SW 1271 (cell line): ENCODE results near the gene CCNJL.
A peak's percentile ranks its signal among the peaks of the same experiment; 100 is the strongest.

Experiments used
- DNase-seq, 2 experiments: peaks; one replicate each; lab custom pipeline; 2025; lab: John Stamatoyannopoulos, UW

Gene CCNJL

DNA sequence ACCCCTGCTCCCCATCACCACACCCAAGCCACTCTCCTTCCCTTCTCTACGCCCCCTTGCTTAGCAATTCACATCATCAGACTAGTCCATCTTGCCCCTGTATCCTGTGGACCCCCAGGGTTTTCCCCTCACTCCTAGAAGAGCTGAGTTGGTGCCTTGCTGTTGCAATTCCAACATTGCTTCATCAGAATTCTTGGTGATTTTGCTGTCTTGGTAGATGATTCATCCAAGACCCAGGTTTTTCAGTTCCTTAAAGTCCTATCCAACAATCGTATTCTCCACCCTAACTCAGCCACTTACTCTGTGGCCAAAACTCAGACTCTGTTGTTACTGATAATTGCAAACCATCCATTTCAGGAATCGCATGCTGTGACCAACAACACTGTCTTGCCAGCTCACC lies 21.4 kb upstream of the CCNJL start:
- no peak for DNase-seq

- DNase-seq = no peak
These were observed 17.8 kb upstream of the CCNJL start for GRCh38 chr5:160330212-160330611.

- DNase-seq = no peak
These were observed 15.5 kb upstream of the CCNJL start for GRCh38 chr5:160327818-160328217.

DNA sequence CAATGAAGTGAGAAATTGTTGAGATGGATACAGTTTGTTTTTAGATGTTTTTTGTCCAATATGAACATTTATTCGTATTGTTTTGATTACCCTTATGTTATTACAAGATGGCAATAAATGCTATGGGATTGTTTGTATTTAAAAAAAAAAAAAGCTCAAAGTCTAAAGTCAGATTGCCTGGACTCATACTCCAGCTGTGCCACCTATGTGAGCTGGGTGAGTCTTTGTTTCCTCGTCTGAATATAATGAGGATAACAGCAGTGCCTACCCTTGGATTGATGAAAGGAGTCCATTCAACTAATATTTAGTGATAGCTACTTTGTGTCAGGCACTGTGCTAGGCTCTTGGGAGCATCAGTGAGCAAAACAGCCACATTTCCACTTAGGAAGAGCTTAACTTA lies 14.6 kb upstream of the CCNJL start:
- DNase-seq = no peak

DNA sequence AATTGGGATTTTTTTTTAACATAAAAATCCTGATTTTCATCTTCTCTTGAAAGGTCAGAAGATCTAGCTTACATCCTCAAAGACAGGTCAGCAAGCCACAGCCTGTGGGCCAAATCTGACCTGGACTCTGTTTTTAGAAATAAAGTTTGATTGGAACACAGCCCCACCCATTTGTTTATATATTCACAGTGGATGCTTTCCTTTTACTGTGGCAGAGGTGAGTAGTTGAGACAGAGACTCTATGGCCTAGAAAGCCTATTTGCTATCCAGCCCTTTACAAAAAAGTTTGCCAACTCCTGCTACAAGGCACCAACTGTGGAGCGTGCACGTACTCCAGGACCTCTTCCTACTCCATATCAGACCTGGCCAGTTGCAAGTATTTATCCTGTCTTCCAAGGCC lies 13.4 kb upstream of the CCNJL start:
- no peak for DNase-seq

GRCh38 chr5:160324886-160325285 lies 12.5 kb upstream of the CCNJL start:
- no peak for DNase-seq

DNA sequence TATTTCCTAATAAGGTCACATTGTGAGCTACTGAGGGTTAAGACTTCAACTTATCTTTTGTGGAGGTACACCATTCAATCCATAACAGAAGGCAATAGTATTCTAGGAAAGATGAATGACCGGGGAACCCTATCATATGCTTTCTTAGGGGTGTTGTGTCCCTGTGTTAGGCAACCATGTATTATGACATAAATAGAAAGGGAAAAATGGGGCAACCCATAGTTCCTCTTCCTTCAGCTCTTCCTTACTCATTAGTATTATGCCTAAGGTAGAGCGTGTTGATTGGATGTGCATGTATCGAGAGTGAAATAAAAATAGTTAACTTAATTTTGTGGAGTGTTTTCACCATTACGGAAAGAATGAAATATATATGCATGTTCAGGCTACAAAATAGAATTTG lies 6.0 kb upstream of the CCNJL start:
- no peak for DNase-seq

GRCh38 chr5:160317434-160317833 lies 5.1 kb upstream of the CCNJL start:
- DNase-seq = no peak

- DNase-seq = peak; percentile 72 to 92
These were observed 3.6 kb upstream of the CCNJL start for GRCh38 chr5:160315968-160316367.

GRCh38 chr5:160312960-160313727 lies 780 bp upstream of the CCNJL start:
- no peak for DNase-seq

GRCh38 chr5:160311491-160312133 lies 752 bp downstream of the CCNJL start:
- peak; percentile 17 to 64 for DNase-seq

DNA sequence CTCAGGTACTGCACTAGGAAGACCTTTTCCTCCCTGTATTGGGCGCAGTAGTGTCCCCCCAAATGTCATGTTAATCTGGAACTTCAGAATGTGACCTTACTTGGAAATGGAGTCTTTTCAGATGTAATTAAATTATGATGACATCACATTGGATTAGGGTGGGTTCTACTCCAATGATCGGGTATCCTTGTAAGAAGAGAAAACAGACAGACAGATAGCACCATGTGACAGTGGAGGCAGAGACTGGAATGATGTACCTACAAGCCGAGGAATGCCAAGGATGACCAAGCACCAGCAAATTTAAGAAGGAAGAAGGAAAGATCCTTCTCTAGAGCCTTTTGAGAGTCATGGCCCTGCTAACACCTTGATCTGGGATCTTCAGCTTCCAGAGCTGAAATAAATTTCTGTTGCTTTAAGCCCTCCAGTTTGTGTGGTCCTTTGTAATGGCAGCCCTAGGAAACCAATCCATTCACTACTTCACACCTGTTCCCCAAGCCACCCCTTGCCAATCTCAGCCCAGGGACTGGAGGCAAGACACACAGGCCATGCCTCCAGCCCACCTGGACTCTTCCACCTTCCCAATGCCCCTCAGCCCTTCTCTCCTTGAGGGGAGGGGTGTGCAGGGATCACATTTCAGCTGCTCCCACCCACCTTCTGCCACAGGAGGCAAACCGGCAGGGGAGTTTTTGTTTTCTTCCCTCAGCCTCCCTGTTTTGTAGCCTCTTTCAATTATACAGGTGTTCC lies 1.6 kb downstream of the CCNJL start:
- no peak for DNase-seq

DNA sequence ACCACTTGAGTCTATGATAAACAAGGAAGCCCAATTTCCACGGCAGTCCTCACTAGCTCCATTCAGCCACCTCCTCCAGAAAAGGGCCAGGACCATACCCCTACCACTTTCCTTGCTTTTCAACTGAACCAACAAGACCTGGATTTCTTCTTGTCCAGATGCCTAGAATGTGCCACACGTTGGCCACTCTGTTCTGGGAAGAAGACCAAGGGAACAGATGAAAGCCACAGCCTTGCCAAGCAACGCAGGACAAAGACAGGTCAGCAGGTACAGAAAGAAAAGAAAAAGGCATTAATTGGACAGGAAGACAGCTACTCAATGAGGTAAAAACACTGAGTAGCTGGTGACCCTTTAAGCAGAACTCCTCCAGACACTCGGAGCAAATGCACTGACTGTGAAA lies 2.2 kb downstream of the CCNJL start:
- DNase-seq = no peak

GRCh38 chr5:160306696-160307095 lies 5.7 kb downstream of the CCNJL start:
- DNase-seq = no peak

DNA sequence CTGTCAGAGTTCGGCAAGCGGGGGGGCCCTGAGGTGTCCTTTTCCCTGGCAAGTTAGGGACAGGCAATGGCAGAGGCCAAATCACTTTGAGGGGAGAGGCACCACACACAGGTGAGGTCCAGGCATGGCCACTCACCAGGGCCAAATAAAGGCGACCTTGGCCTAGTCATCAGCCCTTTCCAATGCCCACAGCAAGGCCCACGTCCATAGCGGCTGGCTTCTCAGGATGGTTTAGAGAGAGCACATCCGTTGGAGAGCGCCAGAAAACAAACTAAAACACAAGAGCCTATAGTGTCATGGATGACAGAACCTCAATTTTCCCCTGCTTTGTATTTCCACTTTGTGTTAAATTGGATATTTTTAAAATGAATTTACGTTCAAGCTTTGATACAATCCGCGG lies 7.0 kb downstream of the CCNJL start:
- no peak for DNase-seq

GRCh38 chr5:160303690-160304089 lies 8.7 kb downstream of the CCNJL start:
- DNase-seq = no peak

DNA sequence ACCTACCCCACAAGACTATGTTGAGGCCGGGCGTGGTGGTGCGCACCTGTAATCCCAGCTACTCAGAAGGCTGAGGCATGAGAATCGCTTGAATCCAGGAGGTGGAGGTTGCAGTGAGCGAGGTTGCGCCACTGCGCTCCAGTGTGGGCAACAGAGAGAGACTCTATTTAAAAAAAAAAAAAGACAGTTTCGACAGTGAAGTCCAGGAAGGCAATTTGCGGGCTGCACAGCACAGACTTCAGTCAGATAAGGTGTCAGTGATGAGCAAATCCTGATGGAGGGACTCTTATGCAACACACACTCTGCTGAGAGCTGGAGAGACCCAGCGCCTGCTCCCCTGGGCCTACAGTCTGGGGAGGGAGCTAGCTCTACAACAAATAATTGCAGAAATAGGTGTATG lies 14.2 kb downstream of the CCNJL start:
- no peak for DNase-seq

- no peak for DNase-seq
These were observed 14.6 kb downstream of the CCNJL start for GRCh38 chr5:160297776-160298175.

GRCh38 chr5:160297004-160297403 lies 15.4 kb downstream of the CCNJL start:
- DNase-seq = no peak

- no peak for DNase-seq
These were observed 15.9 kb downstream of the CCNJL start for GRCh38 chr5:160296496-160296895.

GRCh38 chr5:160293901-160294561 lies 18.3 kb downstream of the CCNJL start:
- no peak for DNase-seq

DNA sequence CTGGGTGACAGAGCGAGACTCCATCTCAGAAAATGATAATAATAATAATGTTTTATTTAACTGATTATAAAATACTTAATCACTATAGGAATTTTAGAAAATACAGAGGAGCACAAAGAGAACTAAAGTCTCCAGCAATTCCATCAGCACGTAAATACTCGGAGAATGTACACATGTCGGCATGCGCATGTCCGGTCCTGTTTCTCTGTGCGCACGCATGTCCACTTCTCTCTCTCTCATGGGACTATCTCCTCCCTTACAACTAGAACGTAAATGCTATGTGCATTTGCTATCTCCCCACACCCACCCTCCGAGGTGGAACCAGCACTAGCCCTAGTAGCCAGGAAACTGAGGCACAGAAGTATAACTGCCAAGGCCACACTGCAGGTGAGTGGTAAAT lies 19.0 kb downstream of the CCNJL start:
- DNase-seq = no peak

DNA sequence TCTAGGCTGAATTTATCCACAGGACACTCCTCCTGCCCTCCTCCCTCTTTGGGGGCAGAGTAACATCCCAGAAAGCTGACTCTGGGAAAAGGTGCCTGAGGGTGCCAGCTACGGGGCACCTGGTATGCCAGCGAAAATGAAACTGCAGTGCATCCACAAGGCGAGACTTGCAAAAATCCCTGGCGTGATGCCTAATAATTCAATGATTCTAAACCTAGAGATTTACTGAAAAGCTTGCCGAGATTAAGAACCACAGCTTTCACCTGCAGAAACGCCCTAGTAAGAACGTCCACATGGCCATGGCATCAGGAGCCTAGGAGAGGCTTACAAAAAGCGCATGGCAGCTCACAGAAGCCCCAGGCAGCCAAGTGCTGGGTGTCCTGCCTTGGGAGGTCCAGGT lies 20.9 kb downstream of the CCNJL start:
- DNase-seq = no peak
